Measurements from ENCODE around the gene TXNDC15. TPM values are rescaled to one million over a fixed set of nuclear protein-coding genes. Genes with fewer than 3 reads are reported as not detected.

Gene TXNDC15
- total RNA-seq, 3 donors from 2014 or later (not counting 1 experiment from before 2014, with no cell fraction given): 36.6 to 48.3 (median 47.8) TPM

DNA sequence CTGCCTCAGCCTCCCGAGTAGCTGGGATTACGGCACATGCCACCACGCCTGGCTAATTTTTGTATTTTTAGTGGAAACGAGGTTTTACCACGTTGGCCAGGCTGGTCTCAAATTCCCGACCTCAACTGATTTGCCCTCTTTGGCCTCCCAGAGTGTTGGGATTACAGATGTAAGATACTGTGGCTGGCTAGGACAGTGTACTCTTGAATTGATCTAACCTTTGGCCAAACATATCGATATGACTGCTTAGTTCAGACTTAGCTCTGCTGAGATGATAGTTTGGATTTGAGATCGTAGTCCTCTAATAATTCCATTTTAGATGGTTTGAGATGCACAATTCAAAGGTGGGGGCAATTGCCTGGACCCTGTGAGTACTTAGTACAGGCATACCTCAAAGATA lies 15.2 kb downstream of the TXNDC15 start:
- Mint-ChIP-seq H3K9me3 (no peaks in the 10 kb centered on the region), H3K4me1 (peaks cover 15 to 20% of the 10 kb centered on the region in 2 donors), H3K27me3 (ENCODE audit: low read depth in 2 of 2) (no peaks in the 10 kb centered on the region), H3K27ac (no peak overlapping the region), H3K36me3 (no peaks in the 10 kb centered on the region), H3K4me3 (no peak overlapping the region)
- ATAC-seq (no peak), DNase-seq (no peak)
- H3K27ac ChIP-seq (ENCODE audit: low read length): no peak overlapping the region
- no peaks in the 10 kb centered on the region for H3K4me1 ChIP-seq (ENCODE audit: control insufficient read depth, insufficient read depth, low read length)
- intact Hi-C loops (cut with micrococcal nuclease): no loop called here
- no peaks in the 10 kb centered on the region for H3K9me3 ChIP-seq (ENCODE audit: control insufficient read depth, insufficient read depth, low read length)
- 97% methylated on average over 8 of the region's 8 CpGs for WGBS (ENCODE audit: insufficient coverage)
- TF ChIP-seq, protein P1, sequence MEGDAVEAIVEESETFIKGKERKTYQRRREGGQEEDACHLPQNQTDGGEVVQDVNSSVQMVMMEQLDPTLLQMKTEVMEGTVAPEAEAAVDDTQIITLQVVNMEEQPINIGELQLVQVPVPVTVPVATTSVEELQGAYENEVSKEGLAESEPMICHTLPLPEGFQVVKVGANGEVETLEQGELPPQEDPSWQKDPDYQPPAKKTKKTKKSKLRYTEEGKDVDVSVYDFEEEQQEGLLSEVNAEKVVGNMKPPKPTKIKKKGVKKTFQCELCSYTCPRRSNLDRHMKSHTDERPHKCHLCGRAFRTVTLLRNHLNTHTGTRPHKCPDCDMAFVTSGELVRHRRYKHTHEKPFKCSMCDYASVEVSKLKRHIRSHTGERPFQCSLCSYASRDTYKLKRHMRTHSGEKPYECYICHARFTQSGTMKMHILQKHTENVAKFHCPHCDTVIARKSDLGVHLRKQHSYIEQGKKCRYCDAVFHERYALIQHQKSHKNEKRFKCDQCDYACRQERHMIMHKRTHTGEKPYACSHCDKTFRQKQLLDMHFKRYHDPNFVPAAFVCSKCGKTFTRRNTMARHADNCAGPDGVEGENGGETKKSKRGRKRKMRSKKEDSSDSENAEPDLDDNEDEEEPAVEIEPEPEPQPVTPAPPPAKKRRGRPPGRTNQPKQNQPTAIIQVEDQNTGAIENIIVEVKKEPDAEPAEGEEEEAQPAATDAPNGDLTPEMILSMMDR (IDR thresholded peaks at IDR 0.05): no peak
- H3K27me3 ChIP-seq (ENCODE audit: control insufficient read depth, insufficient read depth, low read length): no peaks in the 10 kb centered on the region
- no peak overlapping the region for H3K4me3 ChIP-seq (ENCODE audit: low read length)
- H3K36me3 ChIP-seq (ENCODE audit: control insufficient read depth, insufficient read depth, low read length): peaks cover 27% of the 10 kb centered on the region

DNA sequence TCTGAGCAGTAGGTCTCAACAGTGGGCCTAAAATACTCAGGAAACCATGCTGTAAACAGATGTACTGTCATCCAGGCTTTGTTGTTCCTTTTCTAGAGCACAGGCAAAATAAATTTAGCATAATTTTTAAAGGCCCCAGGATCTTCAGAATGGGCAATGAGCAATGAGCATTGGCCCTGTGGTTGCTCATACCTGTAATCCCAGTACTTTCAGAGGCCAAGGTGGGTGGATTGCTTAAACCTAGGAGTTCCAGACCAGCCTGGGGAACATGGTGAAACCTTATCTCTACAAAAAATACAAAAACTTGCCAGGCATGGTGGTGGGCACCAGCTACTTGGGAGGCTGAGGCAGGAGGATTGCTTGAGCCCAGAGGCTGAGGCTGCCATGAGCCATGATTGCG lies 17.3 kb downstream of the TXNDC15 start:
- no peaks in the 10 kb centered on the region for H3K9me3 Mint-ChIP-seq
- Histone ChIP-seq H3K27ac (ENCODE audit: low read length) (no peak overlapping the region), H3K4me1 (ENCODE audit: control insufficient read depth, insufficient read depth, low read length) (no peaks in the 10 kb centered on the region), H3K36me3 (ENCODE audit: control insufficient read depth, insufficient read depth, low read length) (peaks cover 43% of the 10 kb centered on the region), H3K4me3 (ENCODE audit: low read length) (no peak overlapping the region), H3K27me3 (ENCODE audit: control insufficient read depth, insufficient read depth, low read length) (no peaks in the 10 kb centered on the region), H3K9me3 (ENCODE audit: control insufficient read depth, insufficient read depth, low read length) (no peaks in the 10 kb centered on the region)
- WGBS (ENCODE audit: insufficient coverage): no CpG with 5 or more reads among the region's 1 CpG
- intact Hi-C loops (cut with micrococcal nuclease): no loop called here
- no peaks in the 10 kb centered on the region for H3K27me3 Mint-ChIP-seq (ENCODE audit: low read depth in 2 of 2)
- TF ChIP-seq, protein P1 (IDR thresholded peaks at IDR 0.05): no peak
- no peak for DNase-seq
- H3K4me1 Mint-ChIP-seq: peaks cover 6% of the 10 kb centered on the region in 2 donors
- no peak overlapping the region for H3K27ac Mint-ChIP-seq
- no peak for ATAC-seq
- no peak overlapping the region for H3K4me3 Mint-ChIP-seq
- no peaks in the 10 kb centered on the region for H3K36me3 Mint-ChIP-seq

DNA sequence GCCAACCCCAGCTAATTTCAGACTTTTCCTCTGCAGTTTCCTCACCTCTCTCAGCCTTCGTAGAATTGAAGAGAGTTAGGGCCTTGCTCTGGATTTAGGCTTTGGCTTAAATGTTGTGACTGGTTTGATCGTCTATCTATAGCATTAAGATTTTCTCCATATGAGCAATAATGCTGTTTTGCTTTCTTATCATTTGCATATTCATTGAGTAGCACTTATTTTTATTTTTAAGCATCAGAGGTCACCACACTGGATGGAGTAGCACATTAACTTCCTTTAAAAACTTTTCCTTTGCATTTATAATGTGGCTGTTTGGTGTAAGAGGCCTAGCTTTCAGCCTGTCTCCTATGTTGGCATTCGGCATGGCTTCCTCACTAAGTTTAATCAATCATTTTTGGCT lies 18.1 kb downstream of the TXNDC15 start:
- H3K27me3 ChIP-seq (ENCODE audit: control insufficient read depth, insufficient read depth, low read length): no peaks in the 10 kb centered on the region
- no peak overlapping the region for H3K4me3 ChIP-seq (ENCODE audit: low read length)
- no peaks in the 10 kb centered on the region for H3K4me1 ChIP-seq (ENCODE audit: control insufficient read depth, insufficient read depth, low read length)
- peaks cover 5% of the 10 kb centered on the region in 2 donors for H3K4me1 Mint-ChIP-seq
- no peak overlapping the region for H3K27ac ChIP-seq (ENCODE audit: low read length)
- no peak overlapping the region for H3K4me3 Mint-ChIP-seq
- no peaks in the 10 kb centered on the region for H3K36me3 Mint-ChIP-seq
- H3K36me3 ChIP-seq (ENCODE audit: control insufficient read depth, insufficient read depth, low read length): peaks cover 44% of the 10 kb centered on the region
- H3K27me3 Mint-ChIP-seq (ENCODE audit: low read depth in 2 of 2): no peaks in the 10 kb centered on the region
- ATAC-seq: no peak
- WGBS (ENCODE audit: insufficient coverage): 80% methylated on average over 1 of the region's 3 CpGs
- no peak for DNase-seq
- TF ChIP-seq, protein P1 (IDR thresholded peaks at IDR 0.05): no peak
- H3K9me3 ChIP-seq (ENCODE audit: control insufficient read depth, insufficient read depth, low read length): no peaks in the 10 kb centered on the region
- H3K9me3 Mint-ChIP-seq: no peaks in the 10 kb centered on the region
- H3K27ac Mint-ChIP-seq: no peak overlapping the region
- intact Hi-C loops (cut with micrococcal nuclease): no loop called here

DNA sequence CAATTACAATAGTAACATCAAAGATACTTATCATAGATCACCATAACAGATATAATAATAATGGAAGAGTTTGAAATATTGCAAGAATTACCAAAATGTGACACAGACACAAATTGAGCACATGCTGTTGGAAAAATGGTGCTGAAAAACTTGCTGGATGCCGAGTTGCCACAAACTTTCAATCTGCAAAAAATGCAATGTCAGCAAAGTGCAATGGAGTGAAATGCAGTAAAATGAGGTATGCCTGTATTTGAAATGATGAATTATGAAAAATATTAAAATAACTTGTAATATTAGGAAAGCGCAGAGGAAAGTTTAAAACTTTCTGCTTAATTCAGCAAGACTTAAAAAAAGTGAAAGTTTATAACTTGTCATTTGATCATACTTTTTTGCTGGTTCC lies 18.8 kb downstream of the TXNDC15 start:
- Mint-ChIP-seq H3K36me3 (no peaks in the 10 kb centered on the region), H3K4me3 (no peak overlapping the region), H3K9me3 (no peaks in the 10 kb centered on the region), H3K27me3 (ENCODE audit: low read depth in 2 of 2) (no peaks in the 10 kb centered on the region), H3K27ac (no peak overlapping the region), H3K4me1 (no peaks in the 10 kb centered on the region)
- peaks cover 44% of the 10 kb centered on the region for H3K36me3 ChIP-seq (ENCODE audit: control insufficient read depth, insufficient read depth, low read length)
- H3K9me3 ChIP-seq (ENCODE audit: control insufficient read depth, insufficient read depth, low read length): no peaks in the 10 kb centered on the region
- DNase-seq (no peak), ATAC-seq (no peak)
- no peaks in the 10 kb centered on the region for H3K4me1 ChIP-seq (ENCODE audit: control insufficient read depth, insufficient read depth, low read length)
- intact Hi-C loops (cut with micrococcal nuclease): no loop called here
- H3K27me3 ChIP-seq (ENCODE audit: control insufficient read depth, insufficient read depth, low read length): no peaks in the 10 kb centered on the region
- H3K27ac ChIP-seq (ENCODE audit: low read length): no peak overlapping the region
- TF ChIP-seq, protein P1 (IDR thresholded peaks at IDR 0.05): no peak
- no peak overlapping the region for H3K4me3 ChIP-seq (ENCODE audit: low read length)
- WGBS (ENCODE audit: insufficient coverage): 94% methylated on average over 2 of the region's 2 CpGs
